ENCODE results near the gene OSBPL8. TPM values are rescaled to one million over a fixed set of nuclear protein-coding genes. Genes with fewer than 3 reads are reported as not detected.
A peak's percentile ranks its signal among the peaks of the same experiment; 100 is the strongest.

OSBPL8 gene
- total and polyA plus RNA-seq, 9 of the 15 experiments (the other 6 are each of a cell fraction or from before 2014, with no cell fraction given) = 17.4 to 82.7 (median 42.8) TPM

GRCh38 chr12:76450690-76451089, 108.9 kb downstream of the OSBPL8 start:
- 10% methylated on average over 3 of the region's 3 CpGs for WGBS (ENCODE audit: insufficient coverage, low coverage, missing lambda C conversion rate)
- no TSS peak for BruUV-seq (replicated peaks)
- POLR2A ChIA-PET = no interaction called here
- intact Hi-C loops (cut with micrococcal nuclease) (loop anchor here (10.0 kb wide), 3 partner anchors 386 to 966 kb away; partner anchors contain the start of genes GLIPR1 and PHLDA1), in situ Hi-C loops (cut with MboI) (no loop called here)
- H3K79me2 ChIP-seq (ENCODE audit: control insufficient read depth, insufficient read depth, low read length) = peaks cover 5% of the 10 kb centered on the region; the same call in 2 of the 3 replicates
- H3K36me3 ChIP-seq (ENCODE audit: control insufficient read depth, insufficient read depth, low read length) = peaks cover 11% of the 10 kb centered on the region; the same call in 1 of the 3 replicates
- peak; percentile 11 to 24 (median 17) for DNase-seq (ENCODE audit: extremely low read depth in 1 of 4, low spot score in 3 of 4)
- H3K9ac ChIP-seq (ENCODE audit: insufficient read depth in 1 of 2, low read depth in 2 of 2, low read length in 2 of 2) = no peak overlapping the region
- no peak overlapping the region for H2AFZ ChIP-seq (ENCODE audit: low read depth, low read length)
- H3K4me3 ChIP-seq = no peak overlapping the region
- ATAC-seq = no peak
- no peak overlapping the region for H3K27ac ChIP-seq (ENCODE audit: extremely low read depth, low read depth, low read length)
- no peaks in the 10 kb centered on the region for H3K9me1 ChIP-seq (ENCODE audit: control insufficient read depth, insufficient read depth, low read length)
- CTCF ChIA-PET (ENCODE audit: low intra/inter-chr PET ratio) = no interaction called here
- no peaks in the 10 kb centered on the region for H3K27me3 ChIP-seq (ENCODE audit: control insufficient read depth in 2 of 2, insufficient read depth in 2 of 2, low read length in 2 of 2)
- no peaks in the 10 kb centered on the region for H3K9me3 ChIP-seq (replicated peaks; ENCODE audit: control insufficient read depth, insufficient read depth, low read depth, low read length)
- FAIRE-seq = peak; percentile 52
- H3K4me2 ChIP-seq (ENCODE audit: insufficient read depth, low read length) = no peak overlapping the region
- H3K4me1 ChIP-seq (replicated peaks in 1 of 2; ENCODE audit: control insufficient read depth in 2 of 2, insufficient read depth in 2 of 2, low read length in 2 of 2) = no peaks in the 10 kb centered on the region; a peak in 1 of 5 replicates
- peaks cover 3% of the 10 kb centered on the region for H4K20me1 ChIP-seq (replicated peaks; ENCODE audit: control insufficient read depth, insufficient read depth, low read length)
- TF ChIP-seq CREBBP (IDR thresholded peaks at IDR 0.05; ENCODE audit: low read depth, low read length) (no peak), SMARCB1 (IDR thresholded peaks at IDR 0.05; ENCODE audit: insufficient read length, low read depth) (no peak), DDX20 (tag; IDR thresholded peaks at IDR 0.05; ENCODE audit: low read depth) (no peak), ARID1B (IDR thresholded peaks at IDR 0.05) (peak; percentile 71), ZNF316 (IDR thresholded peaks at IDR 0.05) (peak; percentile 78), PHB2 (IDR thresholded peaks at IDR 0.05; ENCODE audit: low read depth) (no peak), FOXA3 (CRISPR knock-in tag; conservative IDR thresholded peaks at IDR 0.05 in 1 of 2, IDR thresholded peaks at IDR 0.05 in 1 of 2) (no peak), MTA2 (IDR thresholded peaks at IDR 0.05; ENCODE audit: low read depth) (no peak), RCOR1 (IDR thresholded peaks at IDR 0.05; ENCODE audit: borderline replicate concordance in 1 of 2, low read depth in 2 of 2, low read length in 2 of 2) (peak in 1 of 2 experiments; percentile 94; a peak in 2 of 4 replicates), THAP12 (CRISPR knock-in tag; IDR thresholded peaks at IDR 0.05) (no peak), STAG1 (CRISPR knock-in tag; IDR thresholded peaks at IDR 0.05; ENCODE audit: borderline replicate concordance) (no peak), ZNF347 (CRISPR knock-in tag; IDR thresholded peaks at IDR 0.05; ENCODE audit: low read depth) (no peak), SMARCE1 (IDR thresholded peaks at IDR 0.05) (peak; percentile 67; the same call in 1 of the 2 replicates)
- TF ChIP-seq, protein P1, sequence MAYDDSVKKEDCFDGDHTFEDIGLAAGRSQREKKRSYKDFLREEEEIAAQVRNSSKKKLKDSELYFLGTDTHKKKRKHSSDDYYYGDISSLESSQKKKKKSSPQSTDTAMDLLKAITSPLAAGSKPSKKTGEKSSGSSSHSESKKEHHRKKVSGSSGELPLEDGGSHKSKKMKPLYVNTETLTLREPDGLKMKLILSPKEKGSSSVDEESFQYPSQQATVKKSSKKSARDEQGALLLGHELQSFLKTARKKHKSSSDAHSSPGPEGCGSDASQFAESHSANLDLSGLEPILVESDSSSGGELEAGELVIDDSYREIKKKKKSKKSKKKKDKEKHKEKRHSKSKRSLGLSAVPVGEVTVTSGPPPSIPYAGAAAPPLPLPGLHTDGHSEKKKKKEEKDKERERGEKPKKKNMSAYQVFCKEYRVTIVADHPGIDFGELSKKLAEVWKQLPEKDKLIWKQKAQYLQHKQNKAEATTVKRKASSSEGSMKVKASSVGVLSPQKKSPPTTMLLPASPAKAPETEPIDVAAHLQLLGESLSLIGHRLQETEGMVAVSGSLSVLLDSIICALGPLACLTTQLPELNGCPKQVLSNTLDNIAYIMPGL (CRISPR knock-in tag; IDR thresholded peaks at IDR 0.05) = no peak
- TF ChIP-seq, protein P2, sequence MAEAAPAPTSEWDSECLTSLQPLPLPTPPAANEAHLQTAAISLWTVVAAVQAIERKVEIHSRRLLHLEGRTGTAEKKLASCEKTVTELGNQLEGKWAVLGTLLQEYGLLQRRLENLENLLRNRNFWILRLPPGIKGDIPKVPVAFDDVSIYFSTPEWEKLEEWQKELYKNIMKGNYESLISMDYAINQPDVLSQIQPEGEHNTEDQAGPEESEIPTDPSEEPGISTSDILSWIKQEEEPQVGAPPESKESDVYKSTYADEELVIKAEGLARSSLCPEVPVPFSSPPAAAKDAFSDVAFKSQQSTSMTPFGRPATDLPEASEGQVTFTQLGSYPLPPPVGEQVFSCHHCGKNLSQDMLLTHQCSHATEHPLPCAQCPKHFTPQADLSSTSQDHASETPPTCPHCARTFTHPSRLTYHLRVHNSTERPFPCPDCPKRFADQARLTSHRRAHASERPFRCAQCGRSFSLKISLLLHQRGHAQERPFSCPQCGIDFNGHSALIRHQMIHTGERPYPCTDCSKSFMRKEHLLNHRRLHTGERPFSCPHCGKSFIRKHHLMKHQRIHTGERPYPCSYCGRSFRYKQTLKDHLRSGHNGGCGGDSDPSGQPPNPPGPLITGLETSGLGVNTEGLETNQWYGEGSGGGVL (CRISPR knock-in tag; IDR thresholded peaks at IDR 0.05) = no peak
- TF ChIP-seq, protein P3, sequence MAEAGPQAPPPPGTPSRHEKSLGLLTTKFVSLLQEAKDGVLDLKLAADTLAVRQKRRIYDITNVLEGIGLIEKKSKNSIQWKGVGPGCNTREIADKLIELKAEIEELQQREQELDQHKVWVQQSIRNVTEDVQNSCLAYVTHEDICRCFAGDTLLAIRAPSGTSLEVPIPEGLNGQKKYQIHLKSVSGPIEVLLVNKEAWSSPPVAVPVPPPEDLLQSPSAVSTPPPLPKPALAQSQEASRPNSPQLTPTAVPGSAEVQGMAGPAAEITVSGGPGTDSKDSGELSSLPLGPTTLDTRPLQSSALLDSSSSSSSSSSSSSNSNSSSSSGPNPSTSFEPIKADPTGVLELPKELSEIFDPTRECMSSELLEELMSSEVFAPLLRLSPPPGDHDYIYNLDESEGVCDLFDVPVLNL (CRISPR knock-in tag; IDR thresholded peaks at IDR 0.05; ENCODE audit: low read depth) = no peak
